ENCODE measurements around the gene TMEM200A.
A peak's percentile ranks its signal among the peaks of the same experiment; 100 is the strongest.
"Not testable (repeated sequence)": the region's sequence is repeated elsewhere in the genome, so short reads cannot be mapped to it uniquely, and the experiment has no call there.

The TMEM200A gene
- 2.9 to 7.9 (median 3.8) reads per million in 4 donors for total RNA-seq

GRCh38 chr6:130365166-130366106 is at the start of gene TMEM200A:
Gene TMEM200A, plus strand, starts transcription at chr6:130366017. Its CDS starts 74,406 bp downstream, at chr6:130440423.
- DNase-seq = peak; percentile 13 to 56 (median 23)

- DNase-seq = no peak
These were observed 44.9 kb upstream of the TMEM200A start for GRCh38 chr6:130320908-130321307.

GRCh38 chr6:130322673-130323268 is 43.0 kb upstream of the TMEM200A start:
- peak; percentile 9 to 68 (median 36) for DNase-seq

DNA sequence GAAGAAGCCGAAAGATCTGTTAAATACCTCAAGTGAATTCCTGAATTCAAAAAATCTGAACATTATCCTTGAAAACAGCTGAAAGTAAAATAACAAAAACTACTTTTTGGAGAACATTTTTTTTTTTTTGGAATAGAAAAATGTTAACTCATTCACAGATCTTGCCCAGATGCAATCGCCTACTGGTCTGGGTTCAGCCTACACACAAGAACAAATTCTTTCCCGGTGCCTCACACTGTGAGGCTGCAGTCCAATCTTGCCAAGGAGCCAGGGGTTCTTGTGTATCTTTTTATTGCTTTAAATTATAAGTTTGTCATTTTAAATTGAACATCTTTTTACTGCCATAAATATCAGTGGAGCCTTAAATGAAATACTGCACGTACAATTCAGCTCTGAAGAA is 41.2 kb upstream of the TMEM200A start:
- no peak for DNase-seq

DNA sequence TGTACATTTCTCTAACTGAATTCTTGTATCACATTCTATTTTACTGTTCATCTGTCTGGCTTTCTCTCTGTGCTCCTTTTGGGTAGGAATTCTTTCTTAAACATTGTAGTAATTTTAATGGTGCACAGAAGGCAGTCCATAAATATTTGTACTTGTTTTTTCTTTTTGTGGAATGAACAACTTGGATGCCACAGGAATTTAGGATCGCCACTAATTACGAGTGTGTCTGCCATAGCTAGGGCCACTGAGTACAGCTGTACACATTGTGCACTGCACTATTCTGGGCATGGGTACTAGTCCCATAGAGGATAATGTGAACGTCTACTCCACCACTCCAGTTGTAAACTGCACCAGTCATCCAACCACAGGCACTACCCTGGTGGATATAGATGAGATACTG is 39.3 kb upstream of the TMEM200A start:
- DNase-seq = no peak

DNA sequence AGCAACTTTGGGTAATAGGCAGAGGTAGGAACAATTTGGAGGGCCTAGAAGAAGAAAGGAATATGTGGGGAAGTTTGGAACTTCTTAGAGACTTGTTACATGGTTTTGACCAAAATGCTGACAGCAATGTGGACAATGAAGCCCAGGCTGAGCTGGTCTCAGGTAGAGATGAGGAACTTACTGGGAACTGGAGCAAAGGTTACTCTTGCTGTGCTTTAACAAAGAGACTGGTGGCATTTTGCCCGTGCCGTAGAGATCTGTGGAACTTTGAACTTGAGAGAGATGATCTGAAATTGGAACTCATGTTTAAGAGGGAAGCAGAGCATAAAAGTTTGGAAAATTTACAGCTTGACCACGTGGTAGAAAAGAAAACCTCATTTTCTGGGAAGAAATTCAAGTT is 28.3 kb upstream of the TMEM200A start:
- no peak for DNase-seq

- DNase-seq = not testable (repeated sequence)
These were observed 19.5 kb upstream of the TMEM200A start for GRCh38 chr6:130346324-130346723.

GRCh38 chr6:130354322-130354721 is 11.5 kb upstream of the TMEM200A start:
- DNase-seq = no peak

- DNase-seq = no peak
These were observed 10.2 kb upstream of the TMEM200A start for GRCh38 chr6:130355572-130355971.

GRCh38 chr6:130357436-130357835 is 8.4 kb upstream of the TMEM200A start:
- DNase-seq = no peak

- no peak for DNase-seq
These were observed 6.1 kb upstream of the TMEM200A start for GRCh38 chr6:130359736-130360135.

DNA sequence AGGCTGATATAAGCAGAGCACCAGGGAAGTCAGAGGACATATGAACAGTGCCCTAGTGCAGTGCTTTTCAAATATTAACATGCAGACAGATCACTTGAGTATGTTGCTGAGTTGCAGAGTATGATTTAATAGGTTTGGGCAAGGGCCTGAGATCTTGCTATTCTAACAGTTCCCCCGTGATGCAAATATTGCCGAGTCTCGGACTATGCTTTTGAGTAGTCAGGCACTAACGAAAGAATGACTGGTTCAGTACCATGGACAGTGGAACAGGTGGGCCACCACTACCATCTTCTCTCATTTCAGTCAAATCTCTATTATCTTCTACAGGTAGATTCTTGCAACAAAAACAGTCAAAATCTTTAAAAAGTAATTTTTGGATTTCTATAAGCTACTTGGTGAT is 3.7 kb upstream of the TMEM200A start:
- DNase-seq = no peak

DNA sequence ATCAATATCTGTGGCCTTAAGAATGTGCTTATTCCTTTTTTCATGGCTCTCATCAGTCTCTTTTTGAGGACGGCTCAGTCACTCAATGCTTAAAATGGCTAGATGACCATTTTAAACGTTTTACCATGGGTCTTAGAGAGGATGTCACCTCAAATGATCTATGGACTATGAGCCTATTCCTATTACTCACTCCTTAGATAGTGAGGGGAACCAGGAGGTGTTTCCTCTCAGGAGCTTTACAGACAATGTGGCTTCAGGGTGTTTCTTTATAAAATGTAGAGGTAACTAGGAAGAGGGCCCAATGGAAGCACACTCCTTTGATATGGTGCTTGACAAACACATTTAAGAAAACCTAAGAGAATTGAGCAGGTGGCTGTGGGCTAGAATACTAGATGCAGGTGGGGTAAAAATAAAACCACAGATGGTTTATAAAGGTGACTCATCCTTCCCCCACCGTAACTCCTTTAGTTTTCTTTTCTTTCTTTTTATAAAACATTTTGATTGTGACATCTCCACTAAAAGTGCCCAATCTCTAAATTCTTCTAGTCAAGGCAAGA is 1.5 kb upstream of the TMEM200A start:
- no peak for DNase-seq

DNA sequence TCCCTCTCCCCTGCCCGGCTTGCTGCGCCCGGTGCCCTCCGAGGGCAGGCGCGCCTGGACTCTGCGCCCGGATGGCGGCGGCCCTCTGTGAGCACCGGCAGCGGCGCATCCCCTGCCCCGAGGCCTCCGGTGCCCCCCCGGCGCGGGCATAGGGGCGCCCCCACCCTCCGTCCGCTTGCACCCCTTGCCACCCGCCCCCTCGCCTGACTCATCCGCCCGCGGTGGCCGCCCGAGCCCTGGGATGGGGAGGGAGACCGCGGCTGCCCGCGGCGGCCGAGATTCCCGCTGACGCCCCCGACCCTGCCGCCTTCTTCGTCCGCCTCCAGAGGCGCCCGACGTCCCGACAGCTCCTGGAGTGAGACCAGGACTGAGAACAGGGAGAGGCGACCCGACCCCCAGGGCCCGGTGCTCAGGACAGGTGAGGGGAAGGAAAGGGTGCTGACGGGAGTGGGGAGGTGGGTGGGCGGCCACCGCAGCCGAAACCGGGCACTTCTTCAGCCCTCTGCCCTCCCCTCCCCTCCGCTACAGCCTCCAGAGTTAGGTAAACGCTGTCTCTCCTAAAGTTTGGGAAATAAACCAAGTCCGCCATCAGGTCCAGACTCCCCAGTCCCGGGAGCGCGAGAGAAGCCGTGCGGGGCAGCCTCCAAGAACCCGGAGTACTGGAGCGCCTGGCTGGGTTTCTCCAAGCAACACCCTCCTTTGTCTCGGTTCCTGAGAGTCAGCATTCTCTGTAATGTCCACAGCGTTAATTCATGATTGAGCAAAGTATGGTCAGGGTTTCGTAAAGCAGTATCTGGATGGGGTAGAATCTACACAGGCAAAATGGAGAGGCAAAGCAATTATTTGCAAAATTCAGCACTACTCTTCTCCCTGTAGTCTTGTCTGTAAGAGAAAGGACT is 539 bp downstream of the TMEM200A start:
- DNase-seq = peak in 4 of 5 donors; percentile 9 to 18 (median 14)

DNA sequence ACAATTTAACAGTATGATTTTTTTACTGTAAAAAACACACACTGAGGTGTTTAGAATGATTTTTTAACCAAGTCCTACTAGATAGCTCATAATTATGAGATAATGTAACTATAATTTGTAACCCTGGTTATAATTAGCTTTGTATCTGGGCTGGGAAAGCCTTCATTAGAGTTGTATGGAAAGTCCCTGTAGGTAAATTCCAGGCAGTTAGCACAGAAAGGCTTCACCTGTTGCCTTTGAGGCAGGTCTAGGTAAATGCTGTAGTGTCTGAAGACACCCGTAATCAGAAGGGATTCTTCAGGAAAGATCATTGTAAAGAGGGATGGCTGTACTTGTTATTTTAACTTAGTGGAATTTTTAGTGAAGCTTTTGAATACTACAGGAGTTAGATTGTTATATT is 1.9 kb downstream of the TMEM200A start:
- no peak for DNase-seq

DNA sequence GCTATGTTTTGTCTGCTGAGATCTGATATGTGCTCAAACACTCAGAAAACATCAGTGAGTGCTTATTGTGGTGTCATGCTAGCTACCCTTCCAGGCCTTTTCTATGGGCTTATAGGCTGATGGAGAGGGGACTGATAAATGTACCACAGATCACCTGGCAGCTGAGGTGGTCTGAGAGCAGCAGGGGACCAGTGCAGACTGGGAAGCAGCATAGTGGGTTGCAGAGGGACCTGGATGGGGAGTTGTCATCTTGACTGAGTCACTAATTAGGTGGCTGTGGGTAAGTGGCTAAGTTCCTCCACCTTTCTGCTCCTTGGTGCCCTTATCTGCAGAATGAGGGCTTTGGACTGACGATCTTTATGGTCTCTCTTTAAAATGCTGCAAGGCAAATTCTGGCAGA is 2.8 kb downstream of the TMEM200A start:
- no peak for DNase-seq

GRCh38 chr6:130369831-130370230 is 4.0 kb downstream of the TMEM200A start:
- no peak for DNase-seq

DNA sequence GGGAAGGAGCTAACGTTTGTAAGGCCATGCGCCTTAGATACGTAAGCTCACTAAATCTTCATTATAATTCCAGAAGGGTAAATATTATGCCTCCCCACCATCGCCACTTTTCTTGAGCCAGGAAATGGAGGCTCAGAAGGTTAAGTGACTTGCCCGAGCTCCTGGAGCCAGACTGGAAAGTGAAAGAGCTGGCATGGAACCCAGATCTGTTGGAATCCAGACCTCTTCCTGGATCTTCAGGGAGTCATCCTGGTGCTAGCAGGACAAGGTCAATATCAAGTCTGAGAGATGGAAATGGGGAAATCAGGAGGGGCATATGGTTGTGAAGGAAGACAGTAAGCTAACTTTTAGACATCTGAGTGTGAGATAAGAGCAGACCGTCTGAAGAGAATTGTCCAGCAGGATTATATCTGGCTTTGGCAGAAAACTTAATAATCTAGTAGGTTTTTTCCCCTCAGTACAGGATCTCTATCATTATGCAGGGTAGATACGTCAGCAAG is 6.2 kb downstream of the TMEM200A start:
- DNase-seq = no peak

DNA sequence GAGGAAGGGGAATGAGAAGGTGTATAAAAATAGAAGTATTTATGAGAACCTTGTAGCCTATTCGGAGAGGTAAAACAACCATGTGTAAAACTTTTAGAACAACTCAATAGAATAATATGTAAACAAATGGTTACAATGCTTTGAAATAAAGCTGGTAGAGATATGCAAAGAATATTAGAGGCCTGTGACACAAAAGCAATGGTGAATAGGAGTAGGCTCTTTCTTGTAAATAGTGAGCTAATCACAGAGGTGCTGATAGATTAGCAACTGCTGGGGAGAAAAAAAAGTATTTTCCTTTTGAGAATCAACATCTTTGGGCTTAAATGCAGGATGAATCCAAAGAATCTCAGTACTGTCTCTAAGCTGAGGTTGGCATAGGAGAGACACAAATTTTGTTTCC is 7.0 kb downstream of the TMEM200A start:
- DNase-seq = no peak

- DNase-seq = no peak
These were observed 8.2 kb downstream of the TMEM200A start for GRCh38 chr6:130373992-130374391.

GRCh38 chr6:130376936-130377335 is 11.1 kb downstream of the TMEM200A start:
- DNase-seq = no peak

DNA sequence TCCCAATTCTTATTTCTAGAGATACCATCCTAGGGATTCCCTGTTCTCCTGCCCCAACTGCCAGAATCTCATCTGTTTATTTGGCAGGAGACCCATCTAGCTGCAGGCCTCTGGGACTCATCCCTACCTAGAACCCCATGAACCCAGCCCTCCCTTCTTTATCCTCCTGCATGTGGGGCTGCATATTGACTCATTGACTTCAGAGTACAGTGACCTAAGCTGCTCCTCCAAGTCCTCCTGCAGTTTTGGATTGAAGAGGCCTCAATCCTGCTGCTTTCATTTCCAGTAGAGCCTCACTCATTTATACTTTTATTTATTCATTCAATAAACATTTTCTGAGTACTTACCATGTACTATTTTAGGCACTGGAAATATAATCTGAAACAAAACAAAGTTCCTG is 11.6 kb downstream of the TMEM200A start:
- DNase-seq = no peak
